GM03348 (cell line): ENCODE results near the gene MAGEB17.
A peak's percentile ranks its signal among the peaks of the same experiment; 100 is the strongest.
"Not testable (repeated sequence)": the region's sequence is repeated elsewhere in the genome, so short reads cannot be mapped to it uniquely, and the experiment has no call there.

ENCODE experiments used
- DNase-seq: peaks from one replicate; pipeline ENCODE4 v3.0.0; 2012; ENCODE audit warnings: low spot score

The MAGEB17 gene

GRCh38 chrX:16156692-16157331 is 10.5 kb upstream of the MAGEB17 start:
- DNase-seq = no peak

- DNase-seq = peak; percentile 69
These were observed 6.6 kb upstream of the MAGEB17 start for GRCh38 chrX:16160729-16161128.

DNA sequence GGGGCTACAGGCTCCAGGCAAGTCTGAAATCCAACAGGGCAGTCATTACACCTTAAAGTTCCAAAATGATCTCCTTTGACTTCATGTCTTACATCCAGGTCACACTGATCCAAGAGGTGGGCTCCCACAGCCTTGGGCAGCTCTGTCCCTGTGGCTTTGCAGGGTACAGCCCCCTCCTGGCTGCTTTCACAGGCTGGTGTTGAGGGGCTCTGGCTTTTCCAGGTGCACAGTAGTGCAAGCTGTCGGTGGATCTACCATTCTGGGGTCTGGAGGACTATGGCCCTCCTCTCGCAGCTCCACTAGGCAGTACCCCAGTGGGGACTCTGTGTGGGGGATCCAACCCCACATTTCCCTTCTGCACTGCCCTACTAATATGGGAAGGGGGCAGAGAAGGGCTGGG is 6.1 kb upstream of the MAGEB17 start:
- not testable (repeated sequence) for DNase-seq

DNA sequence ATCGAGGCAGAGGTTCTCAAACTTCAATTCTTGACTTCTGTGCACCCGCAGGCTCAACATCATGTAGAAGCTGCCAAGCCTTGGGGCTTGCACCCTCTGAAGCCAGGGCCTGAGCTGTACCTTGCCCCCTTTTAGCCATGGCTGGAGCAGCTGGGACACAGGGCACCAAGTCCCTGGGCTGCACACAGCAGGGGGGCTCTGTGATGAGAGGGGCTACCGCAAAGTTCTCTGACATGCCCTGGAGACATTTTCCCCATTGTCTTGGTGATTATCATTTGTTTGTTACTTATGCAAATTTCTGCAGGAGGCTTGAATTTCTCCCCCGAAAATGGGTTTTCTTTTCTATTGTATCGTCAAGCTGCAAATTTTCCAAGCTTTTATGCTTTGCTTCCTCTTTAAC is 4.9 kb upstream of the MAGEB17 start:
- DNase-seq = no peak

- DNase-seq = no peak
These were observed 2.5 kb upstream of the MAGEB17 start for GRCh38 chrX:16164748-16165147.

- no peak for DNase-seq
These were observed 3.8 kb downstream of the MAGEB17 start for GRCh38 chrX:16171039-16171438.

DNA sequence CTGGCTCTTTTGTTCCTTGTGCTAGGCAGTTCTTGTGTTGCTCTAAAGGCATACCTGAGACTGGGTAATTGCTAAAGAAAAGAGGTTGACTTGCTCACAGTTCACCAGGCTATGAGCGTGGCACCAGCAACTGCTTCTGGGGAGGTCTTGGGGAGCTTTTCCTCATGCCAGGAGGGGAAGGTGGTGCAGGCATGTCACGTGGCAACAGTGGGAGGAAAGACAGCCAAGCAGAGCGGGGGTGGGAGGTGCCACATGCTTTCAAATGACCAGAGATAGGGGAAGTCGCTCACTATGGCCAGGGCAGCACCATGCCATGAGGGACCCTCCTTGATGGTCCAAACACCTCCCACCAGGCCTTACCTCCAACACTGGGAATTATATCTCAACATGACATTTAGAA is 4.7 kb downstream of the MAGEB17 start:
- DNase-seq = no peak

- no peak for DNase-seq
These were observed 5.1 kb downstream of the MAGEB17 start for GRCh38 chrX:16172391-16172790.

DNA sequence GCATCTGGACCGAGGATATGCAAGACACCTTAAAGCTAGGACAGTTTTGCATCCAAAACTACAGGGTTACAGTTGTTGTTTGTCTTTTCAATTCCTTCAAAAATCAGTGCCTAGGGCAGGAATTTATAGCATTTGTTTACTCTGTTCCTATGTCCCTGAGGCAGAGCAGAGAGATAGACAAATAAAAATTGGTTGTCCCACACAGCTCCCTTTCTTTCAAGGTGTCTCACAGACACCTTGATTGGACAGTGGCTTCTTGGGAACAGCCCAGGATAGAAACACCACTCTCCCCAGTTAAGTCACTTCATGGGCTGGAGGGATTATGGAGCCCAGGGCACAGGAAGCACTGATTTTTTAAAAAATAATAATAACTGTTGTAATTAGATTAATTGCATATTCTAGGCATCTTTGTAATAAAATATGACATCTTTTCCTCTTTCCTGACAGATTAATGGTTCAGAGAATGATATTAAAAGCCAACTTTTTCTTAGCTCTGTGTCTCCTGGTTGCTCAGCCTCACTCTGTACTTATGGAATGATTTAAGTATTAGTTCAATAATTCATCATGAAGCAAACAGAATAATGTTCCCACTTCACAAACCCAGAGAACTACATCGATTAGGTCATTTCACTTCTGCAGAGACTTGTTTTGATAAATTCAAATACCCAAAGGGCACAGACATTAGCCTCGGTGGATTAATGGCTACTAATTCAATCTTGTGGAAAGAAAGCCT is 8.2 kb downstream of the MAGEB17 start:
- no peak for DNase-seq

DNA sequence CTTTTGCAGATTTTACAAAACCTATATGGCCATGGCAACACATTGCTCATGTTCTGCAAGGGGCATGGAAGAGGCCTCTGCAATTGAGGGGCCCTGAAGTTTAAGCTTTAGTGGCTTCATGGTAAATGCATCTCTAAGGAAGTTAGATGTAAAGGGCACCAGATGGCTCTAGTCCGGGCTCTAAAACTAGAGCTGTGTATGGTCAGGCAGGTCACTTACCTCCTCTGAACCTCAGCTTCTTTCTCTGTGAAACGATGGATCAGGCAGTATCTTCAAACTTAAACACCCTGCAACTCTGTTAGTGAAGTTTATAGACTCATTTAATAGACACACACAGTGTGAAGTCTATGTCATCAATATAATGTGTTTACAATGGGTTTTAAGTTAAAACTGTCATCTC is 10.0 kb downstream of the MAGEB17 start:
- DNase-seq = no peak

DNA sequence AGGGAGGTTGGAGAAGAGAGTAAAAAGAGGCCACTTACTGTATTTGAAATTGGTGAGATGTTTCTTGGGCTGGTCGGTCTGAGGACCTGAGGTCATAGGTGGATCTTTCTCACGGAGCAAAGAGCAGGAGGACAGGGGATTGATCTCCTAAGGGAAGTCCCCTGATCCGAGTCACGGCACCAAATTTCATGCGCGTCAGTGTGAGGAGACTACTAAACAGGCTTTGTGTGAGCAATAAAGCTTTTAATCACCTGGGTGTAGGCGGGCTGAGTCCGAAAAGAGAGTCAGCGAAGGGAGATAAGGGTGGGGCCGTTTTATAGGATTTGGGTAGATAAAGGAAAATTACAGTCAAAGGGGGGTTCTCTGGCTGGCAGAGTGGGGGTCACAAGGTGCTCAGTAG is 16.6 kb downstream of the MAGEB17 start:
- DNase-seq = not testable (repeated sequence)

DNA sequence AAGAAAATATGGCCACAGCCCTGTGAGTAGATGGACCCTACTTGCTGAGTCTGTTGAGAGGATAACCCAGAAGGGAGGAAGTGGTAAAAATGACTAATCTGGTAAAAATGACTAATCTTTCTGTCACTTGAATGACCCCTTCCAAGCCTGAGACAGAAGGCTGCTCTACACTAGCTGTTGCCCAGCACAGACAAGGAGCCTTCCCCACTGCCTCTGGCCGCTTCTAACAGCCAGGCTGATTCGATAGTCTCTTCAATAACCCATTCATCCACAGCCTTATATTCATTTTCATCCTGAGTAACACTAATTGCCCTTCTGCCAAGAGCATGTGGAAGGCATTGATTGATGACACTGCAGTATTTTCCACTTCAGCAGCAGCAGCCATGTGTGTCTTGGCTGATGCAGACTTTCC is 18.4 kb downstream of the MAGEB17 start:
- peak; percentile 73 for DNase-seq

- no peak for DNase-seq
These were observed 19.2 kb downstream of the MAGEB17 start for GRCh38 chrX:16186380-16187007.

GRCh38 chrX:16187024-16187760 is 19.9 kb downstream of the MAGEB17 start:
- no peak for DNase-seq

GRCh38 chrX:16188687-16189086 is 21.4 kb downstream of the MAGEB17 start:
- no peak for DNase-seq

DNA sequence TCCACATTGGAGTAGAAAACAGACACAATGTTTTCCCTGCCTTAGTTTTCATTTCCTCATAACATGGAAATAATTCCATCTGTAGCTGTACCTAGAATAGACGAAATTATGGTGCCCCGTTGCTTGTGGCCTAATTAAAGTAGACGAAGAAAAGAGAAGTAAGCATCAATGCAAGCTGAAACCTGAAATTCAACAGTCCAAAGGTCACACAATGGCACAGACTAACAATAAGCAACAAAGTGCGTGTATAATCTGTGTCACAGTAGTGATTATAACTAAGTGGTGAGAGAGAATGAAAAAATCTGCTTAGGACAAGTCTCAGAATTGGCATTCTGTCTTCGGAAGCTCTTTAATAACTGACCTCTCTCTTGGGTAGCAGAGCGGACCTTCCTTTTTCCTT is 24.3 kb downstream of the MAGEB17 start:
- DNase-seq = no peak

- no peak for DNase-seq
These were observed 29.5 kb downstream of the MAGEB17 start for GRCh38 chrX:16196829-16197228.

- DNase-seq = no peak
These were observed 32.1 kb downstream of the MAGEB17 start for GRCh38 chrX:16199343-16199742.

DNA sequence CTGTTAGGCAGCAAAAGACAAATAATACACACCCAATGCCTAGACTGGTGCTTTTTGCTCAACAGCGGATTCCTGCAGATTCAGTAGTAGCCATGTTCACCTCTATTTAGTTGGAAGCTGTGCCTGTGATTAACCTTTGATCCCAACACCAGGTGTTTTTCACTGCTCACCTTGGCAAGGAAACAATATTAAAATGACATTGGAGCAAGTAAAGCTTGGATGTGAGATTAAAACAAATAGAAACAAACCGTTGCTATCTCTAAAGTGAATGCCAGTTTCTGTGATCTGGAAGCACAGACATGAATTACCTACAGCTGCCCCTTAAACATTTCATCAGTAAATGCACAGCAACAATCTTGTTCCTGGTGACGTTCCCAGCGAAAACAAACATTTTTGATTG is 35.7 kb downstream of the MAGEB17 start:
- DNase-seq = no peak

DNA sequence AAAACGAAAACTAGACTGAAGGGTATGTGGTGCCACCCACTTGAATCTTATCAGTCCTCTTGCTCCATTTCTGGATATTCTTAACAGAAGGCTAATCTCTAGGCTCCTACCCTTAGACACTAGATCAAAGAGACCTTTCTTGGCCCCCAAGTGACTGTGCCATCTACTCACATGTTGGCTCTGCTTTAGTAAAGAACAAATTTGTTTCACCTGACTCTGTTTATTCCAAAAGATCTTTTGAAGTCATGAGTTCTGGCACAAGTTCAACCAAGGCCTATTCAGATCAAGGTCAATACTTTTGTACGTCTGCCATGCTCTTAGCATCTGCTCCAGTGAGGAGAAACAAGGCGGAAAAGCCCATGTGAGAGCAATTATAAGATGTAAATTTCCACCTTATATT is 37.3 kb downstream of the MAGEB17 start:
- DNase-seq = no peak

GRCh38 chrX:16205840-16206239 is 38.6 kb downstream of the MAGEB17 start:
- peak; percentile 12 for DNase-seq

DNA sequence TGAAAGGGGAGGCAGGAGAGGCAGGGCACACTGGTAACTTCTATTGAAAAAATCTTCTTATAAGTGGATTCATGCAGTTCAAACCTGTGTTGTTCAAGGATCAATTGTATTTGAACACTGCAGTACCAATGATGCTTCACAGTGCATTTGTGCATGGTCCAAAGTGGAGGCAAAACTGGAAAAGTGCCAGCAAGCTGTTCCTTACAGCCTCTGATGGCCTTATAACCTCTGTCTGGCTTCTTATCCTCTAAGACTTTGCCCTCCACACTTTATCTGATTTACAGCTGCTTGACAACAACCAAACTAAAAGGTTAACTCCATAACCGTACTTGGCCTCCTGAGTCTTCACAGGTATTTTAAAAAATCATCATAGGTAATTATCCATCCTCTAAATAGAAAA is 40.4 kb downstream of the MAGEB17 start:
- no peak for DNase-seq

- no peak for DNase-seq
These were observed 41.3 kb downstream of the MAGEB17 start for GRCh38 chrX:16208601-16209000.
